Aorta (tissue), 5 donors: ENCODE results near the gene GCNT2. TPM values are rescaled to one million over a fixed set of nuclear protein-coding genes. Genes with fewer than 3 reads are reported as not detected.
A peak's percentile ranks its signal among the peaks of the same experiment; 100 is the strongest.

Experiments used
- ATAC-seq: fragments of 200-7000 bp; cut with Tn5 transposase; one replicate; pipeline ENCODE4 v1.9.1; 2022; ENCODE audit warnings: moderate library complexity; ENCODE audit not compliant: low FRiP score
- DNase-seq, 2 donors: peaks; one replicate each; pipeline ENCODE4 v3.0.0-alpha.2; 2020
- H3K27ac ChIP-seq, 2 donors: one replicate each; pipeline ENCODE4 v1.5.1; 2013; ENCODE audit warnings: low read length in 2 of 2, mild to moderate bottlenecking in 2 of 2, moderate library complexity in 2 of 2, control low read depth in 1 of 2, inconsistent platforms in 1 of 2, low read depth in 1 of 2
- H3K27me3 ChIP-seq, 2 donors: one replicate each; pipeline ENCODE4 v1.6.1; 2013; ENCODE audit warnings: control low read depth in 1 of 2, low read length in 1 of 2, mild to moderate bottlenecking in 1 of 2, moderate library complexity in 1 of 2; ENCODE audit not compliant: insufficient read depth in 2 of 2, control insufficient read depth in 1 of 2
- H3K36me3 ChIP-seq, 2 donors: one replicate each; pipeline ENCODE4 v1.6.1; 2013; ENCODE audit warnings: control low read depth in 1 of 2, low read length in 1 of 2, mild to moderate bottlenecking in 1 of 2; ENCODE audit not compliant: insufficient read depth in 2 of 2, control insufficient read depth in 1 of 2
- H3K4me1 ChIP-seq, 2 donors: one replicate each; pipeline ENCODE4 v1.6.1; 2013; ENCODE audit warnings: low read length in 2 of 2, control low read depth in 1 of 2, mild to moderate bottlenecking in 1 of 2, moderate library complexity in 1 of 2; ENCODE audit not compliant: insufficient read depth in 2 of 2, control insufficient read depth in 1 of 2
- H3K4me3 ChIP-seq, 2 donors: one replicate each; pipeline ENCODE4 v1.5.1; 2013; ENCODE audit warnings: low read length in 2 of 2, control low read depth in 1 of 2, mild to moderate bottlenecking in 1 of 2
- H3K9me3 ChIP-seq: one replicate; pipeline ENCODE4 v1.6.1; 2013; ENCODE audit warnings: mild to moderate bottlenecking, low read length; ENCODE audit not compliant: control insufficient read depth
- WGBS, 2 donors: extraction: QIAGEN DNeasy Blood & Tissue Kit; methylation state at CpG; one replicate each; pipeline ENCODE4 v1.1.7; 2013; 5-methylcytosine and 5-hydroxymethylcytosine counted together
- intact Hi-C, 2 donors: fragments of 100-400 bp; cut with DNase I; formaldehyde crosslinking; loops; one replicate each; pipeline versions ENCODE4 v1.14.2 to v1.15.0; 2022
- polyA plus RNA-seq, 2 donors: library from polyadenylated mRNA; stranded (reverse); fragments of 200-250 nt; gene quantifications; one replicate each; pipeline ENCODE4 v1.2.3, GENCODE V29; 2013
- total RNA-seq, 2 donors: library from RNA; stranded (reverse); fragmentation: NEBNext Ultra II Directional; extraction: Animal tissue kit (Norgen Biotek cat#: 25700); gene quantifications; one replicate each; pipeline ENCODE4 v1.2.1, GENCODE V29; 2021
- donor health status: healthy with polysubstance abuse.
- donor health status: Bipolar disorder and iron deficiency.
- donor health status: DM: no; HTN: no; CAD: no.
- donor health status: DM: no; HTN: no; CAD: no.
- donor health status: DM: yes; HTN: yes; CAD: no.

Gene GCNT2
- total and polyA plus RNA-seq, 4 donors, result 3.4 to 18.6 (median 9.2) TPM

- Histone ChIP-seq H3K36me3 (no peaks in the 10 kb centered on the region), H3K9me3 (no peaks in the 10 kb centered on the region), H3K4me3 (peak overlapping the region in 1 of 2 donors; percentile 11), H3K27me3 (no peaks in the 10 kb centered on the region), H3K27ac (no peak overlapping the region), H3K4me1 (peaks cover 5 to 8% of the 10 kb centered on the region in 2 donors)
- ATAC-seq, result no peak
- intact Hi-C loops, result no loop called here
- WGBS, 2 donors, result 4 to 6% methylated on average over 13 of the region's 13 CpGs
- DNase-seq, result no peak
Observed at GRCh38 chr6:10585209-10585845, 64.2 kb downstream of the GCNT2 start.

- Histone ChIP-seq H3K27ac (no peak overlapping the region), H3K9me3 (no peaks in the 10 kb centered on the region), H3K27me3 (no peaks in the 10 kb centered on the region), H3K4me3 (no peak overlapping the region), H3K36me3 (no peaks in the 10 kb centered on the region), H3K4me1 (peaks cover 4 to 5% of the 10 kb centered on the region in 2 donors)
- intact Hi-C loops, result no loop called here
- 60 to 66% methylated on average over 5 of the region's 5 CpGs for WGBS, 2 donors
- DNase-seq (no peak), ATAC-seq (no peak)
Observed at GRCh38 chr6:10586302-10586701, 65.2 kb downstream of the GCNT2 start.

- no peaks in the 10 kb centered on the region for H3K27me3 ChIP-seq
- H3K36me3 ChIP-seq, result no peaks in the 10 kb centered on the region
- no peak overlapping the region for H3K4me3 ChIP-seq
- no peak overlapping the region for H3K27ac ChIP-seq
- ATAC-seq (no peak), DNase-seq (no peak)
- H3K9me3 ChIP-seq, result no peaks in the 10 kb centered on the region
- WGBS, 2 donors, result 60 to 61% methylated on average over 14 of the region's 14 CpGs
- intact Hi-C loops, result no loop called here
- H3K4me1 ChIP-seq, result peaks cover 4% of the 10 kb centered on the region in 2 donors
Observed at GRCh38 chr6:10587656-10588406, 66.7 kb downstream of the GCNT2 start.

- no peak overlapping the region for H3K27ac ChIP-seq
- no peaks in the 10 kb centered on the region for H3K36me3 ChIP-seq
- no peaks in the 10 kb centered on the region for H3K9me3 ChIP-seq
- H3K4me3 ChIP-seq, result no peak overlapping the region
- WGBS, 2 donors, result 88 to 91% methylated on average over 7 of the region's 7 CpGs
- intact Hi-C loops, result no loop called here
- DNase-seq (no peak), ATAC-seq (no peak)
- H3K27me3 ChIP-seq, result no peaks in the 10 kb centered on the region
- H3K4me1 ChIP-seq, result peaks cover 4 to 5% of the 10 kb centered on the region in 2 donors
Observed at GRCh38 chr6:10588562-10589428, 67.6 kb downstream of the GCNT2 start.

- Histone ChIP-seq H3K36me3 (no peaks in the 10 kb centered on the region), H3K27me3 (no peaks in the 10 kb centered on the region), H3K9me3 (no peaks in the 10 kb centered on the region), H3K4me1 (peaks cover 4 to 7% of the 10 kb centered on the region in 2 donors), H3K4me3 (no peak overlapping the region), H3K27ac (no peak overlapping the region)
- 80 to 93% methylated on average over 2 of the region's 2 CpGs for WGBS, 2 donors
- DNase-seq (no peak), ATAC-seq (no peak)
- intact Hi-C loops, result no loop called here
Observed at GRCh38 chr6:10589429-10589727, 68.2 kb downstream of the GCNT2 start.

- 96 to 98% methylated on average over 3 of the region's 3 CpGs for WGBS, 2 donors
- no peak overlapping the region for H3K4me3 ChIP-seq
- H3K27me3 ChIP-seq, result no peaks in the 10 kb centered on the region
- peaks cover 4 to 5% of the 10 kb centered on the region in 2 donors for H3K4me1 ChIP-seq
- DNase-seq (no peak), ATAC-seq (no peak)
- no peaks in the 10 kb centered on the region for H3K36me3 ChIP-seq
- no peaks in the 10 kb centered on the region for H3K9me3 ChIP-seq
- no peak overlapping the region for H3K27ac ChIP-seq
- intact Hi-C loops, result no loop called here
Observed at GRCh38 chr6:10589983-10590382, 68.8 kb downstream of the GCNT2 start.

- intact Hi-C loops, result no loop called here
- DNase-seq, result no peak
- no peaks in the 10 kb centered on the region for H3K9me3 ChIP-seq
- peaks cover 2 to 3% of the 10 kb centered on the region in 2 donors for H3K4me1 ChIP-seq
- ATAC-seq, result no peak
- H3K27ac ChIP-seq, result no peak overlapping the region
- H3K4me3 ChIP-seq, result no peak overlapping the region
- H3K27me3 ChIP-seq, result no peaks in the 10 kb centered on the region
- 77% methylated on average over 14 of the region's 14 CpGs for WGBS, 2 donors
- H3K36me3 ChIP-seq, result no peaks in the 10 kb centered on the region
Observed at GRCh38 chr6:10591422-10592160, 70.4 kb downstream of the GCNT2 start.
